Glomerular visceral epithelial cell (primary cell): ENCODE results near the gene BZW2.
"Not testable (repeated sequence)": the region's sequence is repeated elsewhere in the genome, so short reads cannot be mapped to it uniquely, and the experiment has no call there.

Experiments
- DNase-seq: peaks from one replicate; pipeline ENCODE4 v3.0.0-alpha.2; 2016; ENCODE audit errors: extremely low spot score

Gene BZW2

DNA sequence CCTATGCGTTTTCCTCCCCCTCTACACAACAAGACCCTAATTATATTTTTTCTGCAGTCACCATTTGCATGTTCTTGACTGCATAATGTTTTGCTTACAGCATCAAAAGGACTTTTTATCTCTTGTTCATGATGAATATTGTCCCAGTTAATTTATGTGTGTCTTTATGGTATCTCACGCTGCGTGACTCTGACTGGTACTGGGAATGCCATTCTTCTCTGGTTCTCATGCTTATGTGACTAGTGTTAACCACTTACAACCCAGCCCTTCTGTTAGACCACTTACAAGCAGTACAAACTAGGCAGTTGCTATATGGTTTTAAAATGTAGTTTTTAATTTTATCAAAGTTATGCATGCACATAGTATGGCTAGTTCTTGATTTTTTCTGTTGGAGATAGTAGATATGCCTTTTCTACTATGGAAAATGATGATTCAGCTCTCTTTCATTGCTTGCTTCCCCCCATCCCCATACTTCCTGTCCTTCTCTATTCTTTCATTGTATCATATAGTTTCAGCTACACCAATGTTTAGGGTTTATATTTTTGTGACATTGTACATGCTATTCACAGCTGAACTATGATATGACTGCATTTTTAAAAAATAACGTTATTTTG lies 24.9 kb downstream of the BZW2 start:
- DNase-seq: no peak

DNA sequence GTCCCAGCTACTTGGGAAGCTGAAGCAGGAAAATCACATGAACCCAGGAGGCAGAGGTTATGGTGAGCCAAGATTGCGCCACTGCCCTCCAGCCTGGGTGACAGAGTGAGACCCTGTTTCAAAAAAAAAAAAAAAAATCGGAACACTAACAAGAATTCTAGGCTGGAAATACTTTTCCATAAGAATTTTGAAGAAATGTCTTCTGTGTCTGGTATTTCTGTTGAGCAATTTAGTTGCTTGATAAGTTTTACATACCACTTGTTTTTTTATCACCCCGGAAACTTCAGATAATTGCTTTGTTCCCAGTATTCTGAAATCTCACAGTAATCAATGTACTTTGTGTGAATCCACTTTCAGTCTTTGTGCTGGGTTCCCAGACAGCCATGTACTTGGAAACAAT lies 25.8 kb downstream of the BZW2 start:
- no peak for DNase-seq

DNA sequence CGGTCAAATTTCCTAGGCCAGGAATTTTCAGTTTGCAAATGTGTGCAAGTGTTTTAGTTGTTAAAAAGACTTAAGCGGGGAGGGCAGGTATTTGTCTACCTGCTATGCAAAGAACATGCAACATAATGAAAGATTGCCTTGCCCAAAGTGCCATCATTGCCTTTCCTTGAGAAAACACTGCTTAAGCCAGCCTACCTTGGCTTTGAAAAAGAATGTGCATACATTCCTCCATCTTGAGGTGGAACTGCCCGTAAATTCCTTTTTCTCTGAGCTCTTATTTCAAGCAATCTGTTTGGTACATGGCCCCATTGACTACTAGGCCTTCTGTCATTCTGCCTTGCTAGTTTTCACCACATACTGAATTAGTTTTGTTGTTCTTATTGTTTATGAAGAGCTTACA lies 29.3 kb downstream of the BZW2 start:
- DNase-seq: no peak

DNA sequence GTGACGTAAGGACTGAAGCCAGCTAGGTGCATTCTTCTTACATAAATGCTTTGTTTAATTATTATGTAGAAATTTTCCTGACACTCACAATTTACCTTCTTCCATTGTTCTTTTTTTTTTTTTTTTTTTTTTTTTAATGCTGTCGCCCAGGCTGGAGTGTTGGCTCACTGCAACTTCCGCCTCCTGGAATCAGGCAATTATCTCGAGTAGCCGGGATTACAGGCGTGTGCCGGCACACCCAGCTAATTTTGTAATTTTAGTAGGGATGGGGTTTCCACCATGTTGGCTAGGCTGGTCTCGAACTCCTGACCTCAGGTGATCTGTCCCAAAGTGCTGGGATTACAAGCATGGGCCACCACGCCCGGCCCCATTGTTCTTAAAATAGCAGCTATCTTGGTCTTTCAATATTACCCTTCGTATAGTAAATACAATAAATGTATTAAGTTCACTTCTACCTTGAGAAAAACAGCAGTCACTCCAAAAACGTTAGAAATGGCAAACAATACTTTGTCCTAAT lies 32.1 kb downstream of the BZW2 start:
- DNase-seq: no peak

DNA sequence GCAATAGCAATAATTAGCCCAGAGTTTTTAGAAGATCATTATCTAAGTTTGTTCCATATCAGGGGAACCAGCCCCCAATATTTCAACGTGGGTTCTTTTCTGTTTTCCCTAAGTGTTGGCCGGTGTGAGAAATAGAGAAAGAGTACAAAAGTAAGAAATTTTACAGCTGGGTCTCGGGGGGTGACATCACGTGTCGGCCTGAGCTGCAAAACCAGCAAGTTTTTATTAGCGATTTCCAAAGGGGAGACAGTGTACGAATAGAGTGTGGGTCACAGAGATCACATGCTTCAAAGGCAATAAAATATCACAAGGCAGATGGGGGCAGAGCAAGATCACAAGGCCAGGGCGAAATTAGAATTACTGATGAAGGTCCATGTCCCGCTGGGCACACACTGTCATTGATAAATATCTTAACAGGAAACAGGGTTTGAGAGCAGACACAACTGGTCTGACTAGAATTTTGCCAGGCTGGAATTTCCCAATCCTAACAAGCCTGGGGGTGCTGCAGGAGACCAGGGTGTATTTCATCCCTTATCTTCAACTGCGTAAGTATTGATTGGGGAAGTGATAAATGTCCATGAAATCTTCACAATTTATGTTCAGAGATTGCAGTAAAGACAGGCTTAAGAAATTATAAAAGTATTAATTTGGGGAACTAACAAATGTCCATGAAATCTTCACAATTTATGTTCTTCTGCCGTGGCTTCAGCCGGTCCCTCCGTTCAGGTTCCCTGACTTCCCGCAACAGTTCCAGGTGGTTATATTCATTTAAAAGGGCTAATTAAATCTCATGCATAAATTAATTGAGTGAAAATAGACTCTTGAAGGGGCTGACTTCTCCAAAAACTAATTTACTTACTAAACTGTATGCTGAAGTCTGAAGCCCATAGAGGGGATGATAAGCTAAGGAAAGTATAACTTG lies 32.9 kb downstream of the BZW2 start:
- DNase-seq: not testable (repeated sequence)

DNA sequence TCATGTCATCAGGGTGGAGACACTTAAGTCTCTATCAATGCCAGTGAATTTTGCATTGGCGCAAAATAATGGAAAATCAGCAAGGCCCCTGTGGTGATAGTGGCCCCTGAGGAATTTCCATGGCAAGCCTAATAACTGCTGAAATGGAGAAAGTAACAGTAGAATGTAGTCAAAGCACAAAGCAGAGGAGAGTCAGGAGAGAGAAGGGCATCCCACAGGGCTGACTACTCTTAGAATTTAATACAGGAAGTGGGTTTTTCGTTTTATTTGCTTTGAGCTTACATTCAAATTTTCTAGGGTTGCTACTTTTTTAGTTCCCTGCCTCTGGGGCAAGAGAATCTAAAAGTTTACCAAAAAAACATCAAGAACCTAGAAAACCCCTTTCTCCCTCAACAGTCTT lies 39.0 kb downstream of the BZW2 start:
- no peak for DNase-seq

DNA sequence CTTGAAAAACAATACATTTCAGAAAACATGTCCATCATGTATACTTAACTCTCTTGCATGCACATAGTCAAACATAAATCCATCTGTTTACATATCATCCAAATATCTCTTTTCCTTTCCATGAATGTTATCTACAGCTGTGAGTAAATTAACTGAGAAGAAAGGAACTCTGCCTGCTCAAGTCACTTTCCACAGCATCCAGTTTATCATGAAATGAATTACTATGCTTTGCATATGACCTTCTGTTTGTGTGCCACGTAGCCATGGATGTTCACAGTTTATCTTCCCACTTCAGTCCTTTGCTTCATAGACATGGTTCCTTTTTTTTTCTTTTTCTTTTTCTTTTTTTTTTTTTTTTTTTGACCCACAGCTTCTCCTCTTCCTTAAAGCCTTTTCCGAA lies 39.6 kb downstream of the BZW2 start:
- no peak for DNase-seq

DNA sequence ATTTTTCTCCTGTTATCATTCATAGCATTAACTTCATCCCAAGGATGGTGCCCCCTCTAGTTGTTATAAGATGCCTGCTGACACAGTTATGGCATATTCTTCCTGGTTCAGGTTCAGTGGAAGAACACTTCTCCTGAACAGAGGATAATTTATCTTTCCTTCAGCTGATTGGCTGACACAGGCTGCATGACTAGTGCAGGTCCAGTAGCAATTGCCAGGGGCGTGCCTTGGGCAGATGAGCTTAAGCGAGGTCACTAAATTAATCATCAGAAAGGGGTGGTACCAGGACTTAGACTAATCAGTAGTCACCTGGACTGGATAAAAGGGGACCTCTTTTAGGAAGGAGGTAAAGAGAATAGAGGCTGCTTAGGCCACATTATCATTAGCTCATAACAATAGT lies 42.3 kb downstream of the BZW2 start:
- DNase-seq: peak; percentile 10

DNA sequence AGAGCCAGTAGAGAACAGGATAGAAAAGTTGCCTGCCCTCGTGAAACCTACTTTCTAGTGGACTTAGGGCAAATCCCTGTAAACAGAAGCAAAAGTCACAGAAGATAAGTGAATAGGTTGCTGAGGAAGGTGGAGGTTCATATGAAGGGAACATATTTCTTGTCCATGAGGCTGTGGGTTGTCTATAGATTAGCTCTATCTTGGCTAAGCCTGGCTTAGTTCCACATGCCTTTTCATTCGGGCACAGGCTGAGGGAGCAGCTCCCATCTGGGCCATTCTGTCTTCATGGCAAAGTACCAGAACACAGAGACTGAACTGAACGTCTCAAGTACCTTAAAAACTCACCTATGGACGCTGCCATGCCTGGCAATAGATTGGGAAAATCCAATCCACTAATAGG lies 45.3 kb downstream of the BZW2 start:
- no peak for DNase-seq

DNA sequence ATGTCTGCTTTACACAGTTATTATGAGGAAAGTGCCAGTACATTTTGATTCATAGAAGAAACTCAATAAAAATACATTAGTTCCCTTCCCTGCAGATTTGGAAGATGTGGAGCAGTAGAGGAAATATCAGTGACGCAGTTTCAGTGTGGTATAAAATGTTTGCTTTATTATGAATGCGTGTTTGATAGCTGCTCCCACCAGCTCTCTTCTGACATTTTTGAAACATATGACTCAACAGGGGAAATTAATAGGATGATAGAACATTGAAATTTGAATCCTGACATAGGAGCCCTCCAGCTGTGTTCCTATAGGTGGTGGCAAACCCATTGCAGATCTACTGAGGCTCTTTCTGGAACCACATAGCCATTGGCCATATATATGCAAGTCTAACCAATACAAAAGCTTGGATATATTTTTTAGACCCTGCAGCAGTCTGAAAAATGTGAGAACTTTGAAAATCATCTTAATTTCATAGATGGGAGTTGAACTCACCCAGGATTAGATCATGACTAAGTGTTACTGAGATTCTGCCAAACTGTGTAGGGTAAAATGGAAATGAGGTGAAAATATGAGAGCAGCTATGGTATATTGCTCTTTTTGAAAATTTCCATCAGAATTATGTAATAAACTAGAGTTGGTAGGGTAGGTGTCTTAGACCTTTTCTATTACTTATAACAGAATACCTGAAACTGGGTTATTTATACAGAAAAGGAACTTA lies 47.8 kb downstream of the BZW2 start:
- DNase-seq: no peak

DNA sequence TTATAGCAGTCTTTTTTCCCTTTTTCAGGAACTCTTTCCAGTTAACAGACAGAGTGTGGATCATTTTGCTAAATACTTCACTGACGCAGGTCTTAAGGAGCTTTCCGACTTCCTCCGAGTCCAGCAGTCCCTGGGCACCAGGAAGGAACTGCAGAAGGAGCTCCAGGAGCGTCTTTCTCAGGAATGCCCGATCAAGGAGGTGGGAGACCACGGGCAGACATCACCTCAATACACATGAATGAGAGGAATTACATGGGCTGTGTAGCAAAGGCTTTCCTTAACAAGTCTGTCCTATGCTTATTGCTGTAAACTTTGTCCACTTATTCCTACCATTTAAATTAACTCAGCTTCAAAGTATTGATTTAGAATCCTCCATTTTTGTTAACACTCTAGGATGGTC lies 48.8 kb downstream of the BZW2 start:
- DNase-seq: no peak

DNA sequence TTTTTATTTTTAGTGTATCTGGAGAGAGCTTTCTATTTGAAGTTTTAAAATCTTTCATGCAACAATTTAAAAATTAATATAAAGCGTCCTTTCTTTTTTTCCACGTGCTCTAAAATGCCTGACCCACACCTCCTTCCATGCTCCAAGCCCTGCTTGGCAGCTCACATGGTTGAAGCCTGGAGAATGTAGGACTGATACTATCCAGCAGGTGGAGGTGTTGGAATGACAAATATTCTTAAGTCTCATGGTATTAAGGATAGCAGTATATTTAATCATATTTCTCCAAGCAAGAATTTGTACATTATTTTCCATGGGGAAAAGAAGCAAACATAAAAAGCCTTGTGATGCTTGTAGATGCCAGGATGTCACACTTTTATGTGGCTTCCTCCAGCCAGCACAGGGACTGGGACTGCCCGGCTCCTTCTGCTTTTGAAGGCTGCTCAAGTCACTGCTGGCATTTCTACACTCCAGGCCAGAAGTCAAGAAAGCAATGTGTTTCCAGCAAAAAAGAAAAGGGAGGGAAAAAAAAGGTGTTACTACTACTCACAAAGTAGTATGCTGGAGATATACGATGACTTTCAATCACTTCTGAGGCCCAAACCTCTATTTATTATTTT lies 49.7 kb downstream of the BZW2 start:
- DNase-seq: peak; percentile 60

DNA sequence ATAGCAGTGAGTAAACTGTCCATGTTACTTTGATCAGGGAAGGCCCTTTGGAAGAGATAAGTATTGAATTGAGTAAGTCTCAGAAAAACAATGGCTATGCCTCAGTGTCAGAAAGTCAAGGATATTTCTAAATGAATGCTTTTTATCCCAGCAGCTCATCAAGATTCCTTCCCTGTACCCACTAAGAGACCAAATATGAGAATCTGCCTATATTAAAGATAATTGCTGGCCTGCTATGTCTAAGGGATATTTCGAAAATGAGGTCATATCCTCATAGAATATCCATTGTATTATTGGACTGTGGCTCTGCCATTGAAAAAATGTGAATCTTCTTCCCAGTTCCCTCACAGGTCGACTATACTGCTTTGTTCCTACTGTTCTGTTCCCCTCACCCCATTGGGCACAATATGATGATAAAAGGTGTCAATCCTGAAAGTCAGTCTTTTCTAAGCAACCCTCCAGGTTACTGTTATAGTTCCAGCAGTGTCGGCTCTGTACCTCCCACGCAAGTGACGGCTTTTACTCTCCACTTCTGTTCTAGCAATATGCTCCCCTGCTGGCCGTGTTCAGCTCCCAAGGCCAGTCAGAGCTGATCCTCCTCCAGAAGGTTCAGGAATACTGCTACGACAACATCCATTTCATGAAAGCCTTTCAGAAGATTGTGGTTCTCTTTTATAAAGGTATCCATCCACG lies 51.7 kb downstream of the BZW2 start:
- DNase-seq: no peak

DNA sequence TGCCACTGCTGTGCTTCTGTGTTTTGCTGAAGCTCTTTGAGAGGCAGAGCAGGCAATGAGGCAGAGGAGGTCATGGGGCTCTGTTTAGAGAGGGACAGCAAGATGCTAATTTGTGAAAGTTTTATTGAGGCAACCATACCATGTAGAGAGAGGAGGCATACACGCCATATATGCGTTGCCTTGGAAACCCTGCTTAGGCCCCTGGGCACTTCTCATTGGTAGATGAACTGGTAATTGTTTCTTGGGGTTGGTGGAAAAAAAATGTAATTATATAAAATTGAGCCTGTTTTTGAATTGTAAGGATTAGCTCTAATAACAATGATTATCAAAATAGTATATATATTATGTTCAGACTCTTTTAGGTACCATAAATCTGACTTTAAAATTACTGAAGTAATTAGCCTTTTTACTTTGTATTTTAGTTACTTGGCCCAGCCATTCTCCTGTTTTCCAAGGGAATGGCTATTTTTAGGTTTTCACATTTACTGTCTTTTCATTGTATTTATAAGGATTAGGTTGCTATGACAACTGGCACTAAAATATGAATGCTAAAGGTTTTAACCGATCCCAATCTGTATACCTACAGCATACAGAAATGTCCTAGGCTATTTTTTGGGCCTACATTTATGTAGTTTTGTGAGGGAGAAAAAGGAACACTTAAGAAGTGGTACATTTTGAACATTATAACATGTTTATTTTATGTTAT lies 52.4 kb downstream of the BZW2 start:
- DNase-seq: no peak

DNA sequence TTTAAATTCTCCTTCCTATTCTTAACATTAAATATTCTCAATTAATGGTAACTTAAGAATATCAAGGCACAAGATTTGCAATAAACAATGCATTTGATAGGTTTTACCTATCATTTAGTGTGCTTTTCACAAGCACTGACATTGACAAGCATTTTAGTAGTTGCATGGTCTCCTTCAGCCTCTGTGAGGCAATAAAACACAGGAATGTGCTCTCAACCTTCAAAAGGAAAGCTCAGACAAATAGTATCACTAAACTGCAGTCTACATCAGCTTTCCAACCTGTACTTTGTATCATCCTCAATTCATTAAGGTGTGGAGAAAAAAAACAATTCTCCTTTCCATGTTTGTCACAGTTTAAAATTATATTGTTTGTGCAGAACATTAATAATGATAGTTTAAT lies 56.5 kb downstream of the BZW2 start:
- no peak for DNase-seq

DNA sequence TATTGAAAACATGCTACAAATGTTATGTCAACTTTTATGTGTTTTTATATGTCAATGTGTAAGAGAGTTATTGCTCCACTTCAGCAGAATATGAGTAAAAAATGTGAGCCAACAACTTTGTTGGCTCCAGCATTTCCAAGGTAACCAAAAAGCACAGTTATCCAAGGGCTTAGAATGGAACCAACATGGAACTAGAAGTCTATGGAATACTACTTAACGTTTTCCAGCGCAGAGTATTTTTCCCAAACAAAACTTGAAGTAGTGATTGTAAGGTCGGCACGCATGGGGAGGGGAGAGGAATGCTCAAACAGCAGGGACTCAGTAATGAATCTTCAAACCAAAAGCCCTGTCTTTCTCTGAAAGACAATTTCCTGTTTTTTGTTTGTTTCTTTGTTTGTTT lies 62.5 kb downstream of the BZW2 start:
- no peak for DNase-seq

DNA sequence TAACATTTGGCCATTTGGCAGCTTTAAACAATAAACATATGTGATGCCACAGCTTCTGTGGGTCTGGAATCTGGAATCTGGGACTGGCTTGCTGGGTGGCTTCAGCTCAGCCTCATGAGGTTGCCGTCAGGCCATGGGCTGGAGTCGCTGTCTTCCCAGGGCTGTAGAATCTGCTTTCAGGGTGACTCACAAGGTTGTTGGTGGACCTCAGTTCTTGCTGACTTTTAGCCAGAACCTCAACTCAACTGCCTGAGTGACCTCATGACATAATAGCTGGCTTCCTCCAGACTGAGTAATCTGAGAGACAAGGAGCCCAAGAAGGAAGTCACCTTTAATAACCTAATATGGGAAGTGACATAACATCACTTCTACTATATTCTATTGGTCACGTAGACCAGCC lies 63.0 kb downstream of the BZW2 start:
- DNase-seq: peak; percentile 94

DNA sequence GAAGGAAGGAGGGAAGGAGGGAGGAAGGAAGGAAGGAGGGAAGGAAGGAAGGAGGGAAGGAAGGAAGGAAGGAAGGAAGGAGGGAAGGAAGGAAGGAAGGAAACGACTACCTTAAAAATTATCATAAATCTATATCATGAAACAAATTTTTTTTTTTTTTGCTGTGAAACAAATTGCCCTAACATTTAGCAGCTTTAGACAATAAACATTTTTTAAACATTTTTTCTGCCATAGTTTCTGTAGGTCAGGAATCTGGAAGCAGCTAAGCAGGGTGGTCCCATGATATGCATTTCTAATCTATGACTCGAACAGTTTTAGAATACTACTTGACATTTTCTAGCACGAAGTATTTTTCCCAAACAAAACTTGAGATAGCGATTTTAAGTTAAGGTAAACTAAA lies 64.7 kb downstream of the BZW2 start:
- DNase-seq: no peak

DNA sequence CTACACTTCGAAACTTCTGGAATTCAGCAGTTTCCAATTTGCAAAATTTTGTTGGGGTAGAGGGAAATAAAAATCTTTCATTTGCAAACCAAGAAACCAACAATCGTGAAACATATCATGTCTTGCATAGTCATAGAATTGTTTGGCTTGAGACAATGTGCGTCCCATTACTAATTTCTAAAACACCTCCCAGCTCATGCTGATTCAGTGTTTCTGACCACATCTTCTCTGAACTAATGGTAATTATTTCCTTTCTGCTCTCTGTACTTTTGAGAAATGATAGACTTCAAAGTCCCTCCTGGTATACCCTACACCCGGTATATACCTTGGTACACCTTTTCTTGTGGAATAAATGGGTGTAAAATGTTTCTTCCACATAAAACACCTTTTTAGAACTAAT lies 65.7 kb downstream of the BZW2 start:
- DNase-seq: peak; percentile 35

DNA sequence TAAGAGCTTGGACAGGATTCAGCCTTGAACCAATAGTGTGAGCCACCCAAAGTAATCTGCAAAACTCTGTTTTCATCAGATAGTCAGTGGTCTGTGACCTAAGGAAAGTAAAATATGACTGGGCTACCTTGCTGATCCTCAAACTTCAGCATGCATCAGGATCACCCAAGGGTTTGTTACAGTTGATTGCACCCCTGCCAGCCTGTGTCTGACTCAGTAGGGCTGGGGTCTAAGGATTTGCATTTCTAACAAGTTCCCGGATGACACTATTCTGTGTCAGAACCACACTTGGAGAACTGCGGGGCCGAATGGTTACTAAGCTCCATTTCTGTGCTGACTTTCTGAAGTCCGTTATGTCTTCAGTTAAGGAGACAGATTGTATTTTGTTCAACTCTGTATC lies 66.9 kb downstream of the BZW2 start:
- DNase-seq: peak; percentile 93

DNA sequence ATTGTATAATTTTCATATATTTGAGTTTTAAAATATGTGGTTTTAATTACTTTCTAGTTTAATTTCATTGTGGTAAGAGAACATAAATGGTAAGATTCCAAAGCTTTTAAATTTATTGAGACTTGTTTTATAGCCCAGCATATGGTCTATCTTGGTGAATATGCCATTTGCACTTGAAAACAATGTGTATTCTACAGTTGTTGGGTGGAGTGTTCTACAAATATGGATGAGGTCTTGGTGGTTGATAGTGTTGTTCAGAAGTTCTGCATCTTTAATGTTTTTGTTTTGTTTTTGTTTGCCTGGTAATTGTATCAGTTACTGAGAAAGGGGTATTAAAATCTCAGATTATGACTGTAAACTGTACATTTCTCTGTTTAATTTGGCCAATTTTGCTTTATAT lies 69.9 kb downstream of the BZW2 start:
- DNase-seq: no peak
